ENCODE measurements around the gene ZNF695. TPM values are rescaled to one million over a fixed set of nuclear protein-coding genes. Genes with fewer than 3 reads are reported as not detected.
"Not testable (repeated sequence)": the region's sequence is repeated elsewhere in the genome, so short reads cannot be mapped to it uniquely, and the experiment has no call there.

Gene ZNF695
- total RNA-seq = 3.0 TPM
- polyA plus RNA-seq = 0.48 TPM
- long read RNA-seq, donor 1 = 0 reads
- long read RNA-seq, donor 2 = 0 reads
- long read RNA-seq, donor 3, partial matches to known transcripts = 0 of 1 reads
- long read RNA-seq, donor 3, other reads (novel, unspliced or antisense) = 0 of 1 reads
- long read RNA-seq, donor 4 = 0 reads
- long read RNA-seq, donor 5, partial matches to known transcripts = 0 of 1 reads
- long read RNA-seq, donor 5, other reads (novel, unspliced or antisense) = 0 of 1 reads
- long read RNA-seq, donor 6, partial matches to known transcripts = 0 of 1 reads
- long read RNA-seq, donor 6, other reads (novel, unspliced or antisense) = 0 of 1 reads
- long read RNA-seq, donor 7, partial matches to known transcripts = 0 of 1 reads
- long read RNA-seq, donor 7, other reads (novel, unspliced or antisense) = 0 of 1 reads
- long read RNA-seq, donor 8 = 0 reads
- long read RNA-seq, donor 9, partial matches to known transcripts = 0 of 1 reads
- long read RNA-seq, donor 9, other reads (novel, unspliced or antisense) = 0 of 1 reads
- long read RNA-seq, donor 10 = 0 reads

GRCh38 chr1:247007511-247008405, at the start of gene ZNF695:
Gene ZNF695 (minus strand): TSS chr1:247008057. CDS start chr1:247007908, 149 bp downstream.
- WGBS = under 1% methylated on average over 58 of the region's 58 CpGs
- peak; percentile 59 to 92 (median 78) for DNase-seq (ENCODE audit: low read depth in 6 of 9, low spot score in 9 of 9)

GRCh38 chr1:247056071-247056470, 48.2 kb upstream of the ZNF695 start:
- 98% methylated on average over 2 of the region's 2 CpGs for WGBS
- DNase-seq (ENCODE audit: low read depth in 6 of 9, low spot score in 9 of 9) = no peak
- Histone ChIP-seq H3K4me3 (ENCODE audit: low read length in 2 of 2) (no peak overlapping the region), H3K4me1 (ENCODE audit: control insufficient read depth in 2 of 2, insufficient read depth in 2 of 2, low read length in 2 of 2) (no peaks in the 10 kb centered on the region), H3K9me3 (ENCODE audit: control insufficient read depth in 2 of 2, insufficient read depth in 1 of 2, low read length in 1 of 2) (peaks cover 7 to 30% of the 10 kb centered on the region in 2 donors), H3K27ac (ENCODE audit: low read depth in 1 of 2, low read length in 1 of 2) (no peak overlapping the region), H3K36me3 (ENCODE audit: control insufficient read depth in 2 of 2, insufficient read depth in 2 of 2, low read length in 1 of 2) (peaks cover 0 to 4% of the 10 kb centered on the region in 2 donors), H3K27me3 (ENCODE audit: control insufficient read depth in 2 of 2, insufficient read depth in 1 of 2, low read length in 1 of 2) (no peaks in the 10 kb centered on the region)

More at GRCh38 chr1:247007511-247008405, at the start of gene ZNF695:
- H3K9me3 ChIP-seq (ENCODE audit: control insufficient read depth in 2 of 2, insufficient read depth in 1 of 2, low read length in 1 of 2) = peaks cover 0 to 33% of the 10 kb centered on the region in 2 donors
- peaks cover 0 to 7% of the 10 kb centered on the region in 2 donors for H3K27me3 ChIP-seq (ENCODE audit: control insufficient read depth in 2 of 2, insufficient read depth in 1 of 2, low read length in 1 of 2)
- H3K4me3 ChIP-seq (ENCODE audit: low read length in 2 of 2) = peak within 1 kb of the TSS; percentile 66 to 67
- H3K27ac ChIP-seq (ENCODE audit: low read depth in 1 of 2, low read length in 1 of 2) = no peak within 1 kb of the TSS
- peaks cover 3 to 10% of the 10 kb centered on the region in 2 donors for H3K4me1 ChIP-seq (ENCODE audit: control insufficient read depth in 2 of 2, insufficient read depth in 2 of 2, low read length in 2 of 2)
- H3K36me3 ChIP-seq (ENCODE audit: control insufficient read depth in 2 of 2, insufficient read depth in 2 of 2, low read length in 1 of 2) = no peaks in the 10 kb centered on the region

- 56% methylated on average over 2 of the region's 2 CpGs for WGBS
- Histone ChIP-seq H3K27ac (ENCODE audit: low read depth in 1 of 2, low read length in 1 of 2) (no peak overlapping the region), H3K27me3 (ENCODE audit: control insufficient read depth in 2 of 2, insufficient read depth in 1 of 2, low read length in 1 of 2) (no peaks in the 10 kb centered on the region), H3K4me1 (ENCODE audit: control insufficient read depth in 2 of 2, insufficient read depth in 2 of 2, low read length in 2 of 2) (no peaks in the 10 kb centered on the region), H3K4me3 (ENCODE audit: low read length in 2 of 2) (no peak overlapping the region), H3K9me3 (ENCODE audit: control insufficient read depth in 2 of 2, insufficient read depth in 1 of 2, low read length in 1 of 2) (peaks cover 7 to 38% of the 10 kb centered on the region in 2 donors), H3K36me3 (ENCODE audit: control insufficient read depth in 2 of 2, insufficient read depth in 2 of 2, low read length in 1 of 2) (peaks cover 0 to 4% of the 10 kb centered on the region in 2 donors)
- no peak for DNase-seq (ENCODE audit: low read depth in 6 of 9, low spot score in 9 of 9)
These were observed 47.1 kb upstream of the ZNF695 start for GRCh38 chr1:247054992-247055415.

- no peak for DNase-seq (ENCODE audit: low read depth in 6 of 9, low spot score in 9 of 9)
- Histone ChIP-seq H3K27me3 (ENCODE audit: control insufficient read depth in 2 of 2, insufficient read depth in 1 of 2, low read length in 1 of 2) (no peaks in the 10 kb centered on the region), H3K36me3 (ENCODE audit: control insufficient read depth in 2 of 2, insufficient read depth in 2 of 2, low read length in 1 of 2) (peaks cover 0 to 6% of the 10 kb centered on the region in 2 donors), H3K4me3 (ENCODE audit: low read length in 2 of 2) (no peak overlapping the region), H3K9me3 (ENCODE audit: control insufficient read depth in 2 of 2, insufficient read depth in 1 of 2, low read length in 1 of 2) (peaks cover 13 to 45% of the 10 kb centered on the region in 2 donors), H3K4me1 (ENCODE audit: control insufficient read depth in 2 of 2, insufficient read depth in 2 of 2, low read length in 2 of 2) (no peaks in the 10 kb centered on the region), H3K27ac (ENCODE audit: low read depth in 1 of 2, low read length in 1 of 2) (no peak overlapping the region)
- 99% methylated on average over 2 of the region's 2 CpGs for WGBS
These were observed 39.8 kb upstream of the ZNF695 start for GRCh38 chr1:247047702-247048101.

- Histone ChIP-seq H3K27me3 (ENCODE audit: control insufficient read depth in 2 of 2, insufficient read depth in 1 of 2, low read length in 1 of 2) (no peaks in the 10 kb centered on the region), H3K27ac (ENCODE audit: low read depth in 1 of 2, low read length in 1 of 2) (no peak overlapping the region), H3K4me3 (ENCODE audit: low read length in 2 of 2) (no peak overlapping the region), H3K4me1 (ENCODE audit: control insufficient read depth in 2 of 2, insufficient read depth in 2 of 2, low read length in 2 of 2) (no peaks in the 10 kb centered on the region), H3K36me3 (ENCODE audit: control insufficient read depth in 2 of 2, insufficient read depth in 2 of 2, low read length in 1 of 2) (peaks cover 0 to 4% of the 10 kb centered on the region in 2 donors), H3K9me3 (ENCODE audit: control insufficient read depth in 2 of 2, insufficient read depth in 1 of 2, low read length in 1 of 2) (peaks cover 10 to 42% of the 10 kb centered on the region in 2 donors)
- DNase-seq (ENCODE audit: low read depth in 6 of 9, low spot score in 9 of 9) = no peak
- WGBS = 97% methylated on average over 2 of the region's 2 CpGs
These were observed 39.4 kb upstream of the ZNF695 start for GRCh38 chr1:247047260-247047659.

- DNase-seq (ENCODE audit: low read depth in 6 of 9, low spot score in 9 of 9) = no peak
- H3K36me3 ChIP-seq (ENCODE audit: control insufficient read depth in 2 of 2, insufficient read depth in 2 of 2, low read length in 1 of 2) = peaks cover 4% of the 10 kb centered on the region in 2 donors
- H3K9me3 ChIP-seq (ENCODE audit: control insufficient read depth in 2 of 2, insufficient read depth in 1 of 2, low read length in 1 of 2) = peaks cover 11 to 41% of the 10 kb centered on the region in 2 donors
- no peaks in the 10 kb centered on the region for H3K27me3 ChIP-seq (ENCODE audit: control insufficient read depth in 2 of 2, insufficient read depth in 1 of 2, low read length in 1 of 2)
- 98% methylated on average over 5 of the region's 5 CpGs for WGBS
- no peak overlapping the region for H3K27ac ChIP-seq (ENCODE audit: low read depth in 1 of 2, low read length in 1 of 2)
- H3K4me1 ChIP-seq (ENCODE audit: control insufficient read depth in 2 of 2, insufficient read depth in 2 of 2, low read length in 2 of 2) = no peaks in the 10 kb centered on the region
- H3K4me3 ChIP-seq (ENCODE audit: low read length in 2 of 2) = no peak overlapping the region
These were observed 35.5 kb upstream of the ZNF695 start for GRCh38 chr1:247043406-247043805.

GRCh38 chr1:247037511-247038320, 29.9 kb upstream of the ZNF695 start:
- Histone ChIP-seq H3K36me3 (ENCODE audit: control insufficient read depth in 2 of 2, insufficient read depth in 2 of 2, low read length in 1 of 2) (peaks cover 7 to 25% of the 10 kb centered on the region in 2 donors), H3K4me3 (ENCODE audit: low read length in 2 of 2) (no peak overlapping the region), H3K9me3 (ENCODE audit: control insufficient read depth in 2 of 2, insufficient read depth in 1 of 2, low read length in 1 of 2) (peaks cover 6 to 26% of the 10 kb centered on the region in 2 donors), H3K27ac (ENCODE audit: low read depth in 1 of 2, low read length in 1 of 2) (no peak overlapping the region), H3K4me1 (ENCODE audit: control insufficient read depth in 2 of 2, insufficient read depth in 2 of 2, low read length in 2 of 2) (no peaks in the 10 kb centered on the region), H3K27me3 (ENCODE audit: control insufficient read depth in 2 of 2, insufficient read depth in 1 of 2, low read length in 1 of 2) (no peaks in the 10 kb centered on the region)
- WGBS = 98% methylated on average over 6 of the region's 6 CpGs
- no peak for DNase-seq (ENCODE audit: low read depth in 6 of 9, low spot score in 9 of 9)

- 95% methylated on average over 22 of the region's 30 CpGs for WGBS
These were observed 24.4 kb upstream of the ZNF695 start for GRCh38 chr1:247032306-247032705.

More at GRCh38 chr1:247032306-247032705, 24.4 kb upstream of the ZNF695 start:
- H3K9me3 ChIP-seq (ENCODE audit: control insufficient read depth in 2 of 2, insufficient read depth in 1 of 2, low read length in 1 of 2) = peaks cover 0 to 19% of the 10 kb centered on the region in 2 donors
- not testable (repeated sequence) for H3K4me1 ChIP-seq (ENCODE audit: control insufficient read depth in 2 of 2, insufficient read depth in 2 of 2, low read length in 2 of 2); H3K4me3 ChIP-seq (ENCODE audit: low read length in 2 of 2); H3K27me3 ChIP-seq (ENCODE audit: control insufficient read depth in 2 of 2, insufficient read depth in 1 of 2, low read length in 1 of 2); DNase-seq (ENCODE audit: low read depth in 6 of 9, low spot score in 9 of 9); H3K27ac ChIP-seq (ENCODE audit: low read depth in 1 of 2, low read length in 1 of 2)
- H3K36me3 ChIP-seq (ENCODE audit: control insufficient read depth in 2 of 2, insufficient read depth in 2 of 2, low read length in 1 of 2) = peaks cover under 1 to 10% of the 10 kb centered on the region in 2 donors
